MM.1S (cell line): ENCODE measurements around the gene ASPDH.

ENCODE experiments used
- EZH2 ChIP-seq: fragments of 300-600 bp; sonication (generic); optimal IDR thresholded peaks from 2 replicates; pipeline ENCODE3; 2017; ENCODE audit warnings: low read depth, mild to moderate bottlenecking, antibody characterized with exemption, low read length, mixed read lengths
- EZH2phosphoT487 ChIP-seq: fragments of 300-600 bp; sonication (generic); IDR thresholded peaks from 2 replicates; pipeline ENCODE4 v1.6.1; 2018; ENCODE audit warnings: antibody characterized with exemption, low read length
- TF ChIP-seq, protein P1 (sequence below): fragments of 300-600 bp; sonication (generic); IDR thresholded peaks from 2 replicates; pipeline ENCODE4 v1.5.1; 2016; ENCODE audit warnings: antibody characterized with exemption, low read length, mixed read lengths

DNA sequence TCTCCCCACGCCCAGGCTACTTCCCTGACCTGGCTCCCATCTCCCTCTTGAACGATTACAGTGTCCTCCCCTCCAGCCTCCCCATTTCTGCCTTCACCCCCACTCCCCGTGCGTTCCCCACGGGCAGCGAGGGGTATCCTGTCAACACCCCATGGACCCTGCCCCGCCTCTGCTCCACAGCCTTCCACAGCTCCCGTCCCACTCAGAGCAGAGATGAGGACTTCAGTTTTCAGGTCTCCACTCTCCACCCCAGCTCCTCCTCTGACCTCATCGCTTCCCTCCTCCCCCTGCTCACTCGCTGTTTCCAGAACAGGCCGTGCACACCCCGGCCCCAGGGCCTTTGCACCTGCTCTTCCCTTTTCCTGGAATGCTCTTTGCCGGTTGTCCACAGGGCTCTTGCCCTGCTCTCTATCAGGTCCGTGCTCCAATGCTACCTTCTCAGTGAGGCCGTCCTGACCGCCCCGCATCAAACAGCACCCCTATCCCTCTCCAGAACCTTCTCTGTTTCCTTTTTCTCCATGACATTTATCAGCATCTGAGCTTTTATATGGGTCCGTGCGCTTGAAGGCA is 39.5 kb upstream of the ASPDH start:
- TF ChIP-seq, protein P1, sequence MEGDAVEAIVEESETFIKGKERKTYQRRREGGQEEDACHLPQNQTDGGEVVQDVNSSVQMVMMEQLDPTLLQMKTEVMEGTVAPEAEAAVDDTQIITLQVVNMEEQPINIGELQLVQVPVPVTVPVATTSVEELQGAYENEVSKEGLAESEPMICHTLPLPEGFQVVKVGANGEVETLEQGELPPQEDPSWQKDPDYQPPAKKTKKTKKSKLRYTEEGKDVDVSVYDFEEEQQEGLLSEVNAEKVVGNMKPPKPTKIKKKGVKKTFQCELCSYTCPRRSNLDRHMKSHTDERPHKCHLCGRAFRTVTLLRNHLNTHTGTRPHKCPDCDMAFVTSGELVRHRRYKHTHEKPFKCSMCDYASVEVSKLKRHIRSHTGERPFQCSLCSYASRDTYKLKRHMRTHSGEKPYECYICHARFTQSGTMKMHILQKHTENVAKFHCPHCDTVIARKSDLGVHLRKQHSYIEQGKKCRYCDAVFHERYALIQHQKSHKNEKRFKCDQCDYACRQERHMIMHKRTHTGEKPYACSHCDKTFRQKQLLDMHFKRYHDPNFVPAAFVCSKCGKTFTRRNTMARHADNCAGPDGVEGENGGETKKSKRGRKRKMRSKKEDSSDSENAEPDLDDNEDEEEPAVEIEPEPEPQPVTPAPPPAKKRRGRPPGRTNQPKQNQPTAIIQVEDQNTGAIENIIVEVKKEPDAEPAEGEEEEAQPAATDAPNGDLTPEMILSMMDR = no peak
- TF ChIP-seq EZH2 (no peak), EZH2phosphoT487 (no peak)
